Measurements from ENCODE around the gene TFDP2.
"Not testable (repeated sequence)": the region's sequence is repeated elsewhere in the genome, so short reads cannot be mapped to it uniquely, and the experiment has no call there.

The TFDP2 gene

DNA sequence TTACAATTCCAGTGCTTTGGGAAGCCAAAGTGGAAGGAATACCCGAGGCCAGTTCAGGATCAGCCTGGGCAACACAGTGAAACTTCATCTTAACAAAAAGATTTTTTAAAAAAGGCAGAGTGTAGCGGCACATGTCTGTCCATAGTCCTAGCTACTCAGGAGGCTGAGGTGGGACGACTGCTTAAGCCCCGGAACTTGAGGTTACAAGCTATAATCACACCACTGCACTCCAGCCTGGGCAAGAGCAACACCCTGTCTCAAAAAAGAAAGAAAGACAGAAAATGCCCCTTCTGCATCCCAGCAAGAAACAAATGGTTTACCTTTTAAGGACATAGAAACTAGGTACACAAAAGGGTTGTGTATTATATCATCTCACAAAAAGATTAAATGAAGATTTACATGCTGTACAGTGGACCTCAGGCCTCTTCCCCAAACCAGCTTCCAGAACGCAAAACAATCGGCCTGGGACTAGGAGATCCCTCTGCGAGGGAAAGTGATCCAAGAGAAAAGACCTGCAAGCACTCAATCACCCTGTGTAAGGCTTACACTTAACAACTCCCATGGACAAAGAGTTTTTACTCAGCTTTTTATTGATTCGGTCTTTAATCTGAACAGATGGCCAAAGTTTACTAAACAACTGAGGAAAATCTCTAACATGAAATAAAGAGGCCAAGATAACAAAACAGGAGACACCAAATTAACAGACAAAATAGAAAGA, 21.2 kb downstream of the TFDP2 start:
- DNase-seq (ENCODE audit: low read depth): no peak

DNA sequence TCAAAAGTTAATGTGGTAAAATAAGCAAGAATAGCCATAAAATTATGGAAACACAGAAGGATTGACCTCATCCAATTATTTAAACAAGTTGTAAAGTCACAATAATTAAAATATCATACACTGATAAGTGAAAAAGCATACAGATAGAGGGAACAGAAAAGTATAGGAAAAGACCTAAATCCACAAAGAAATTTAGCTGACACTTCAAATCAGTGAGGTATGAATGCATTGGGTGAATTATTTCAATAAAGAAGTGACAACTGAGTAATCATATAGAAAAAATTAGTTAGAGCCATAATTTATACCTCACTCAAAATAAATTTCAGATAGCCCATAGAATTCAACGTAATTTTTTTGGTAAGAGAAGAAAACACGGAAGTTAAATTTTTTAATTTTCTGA, 25.1 kb downstream of the TFDP2 start:
- DNase-seq (ENCODE audit: low read depth): no peak

DNA sequence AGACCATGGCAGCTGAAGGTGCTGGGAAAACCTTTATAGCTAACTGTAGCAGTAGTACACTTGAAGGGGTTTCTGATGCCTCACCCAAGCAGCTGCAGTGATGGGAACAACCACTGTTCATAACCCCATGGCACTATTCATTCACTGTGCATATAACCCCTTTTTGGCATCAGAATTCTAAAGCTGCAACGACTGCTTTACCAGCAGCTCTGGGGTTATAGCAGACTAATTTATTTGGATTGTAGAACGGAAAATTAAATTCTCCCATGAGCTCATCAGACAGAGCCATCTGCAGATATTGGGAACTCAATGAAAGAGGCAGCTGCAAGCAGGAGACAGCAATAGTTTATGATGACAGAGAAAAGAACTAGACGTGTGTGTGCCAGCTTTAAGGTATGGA, 28.6 kb downstream of the TFDP2 start:
- DNase-seq (ENCODE audit: low read depth): no peak

DNA sequence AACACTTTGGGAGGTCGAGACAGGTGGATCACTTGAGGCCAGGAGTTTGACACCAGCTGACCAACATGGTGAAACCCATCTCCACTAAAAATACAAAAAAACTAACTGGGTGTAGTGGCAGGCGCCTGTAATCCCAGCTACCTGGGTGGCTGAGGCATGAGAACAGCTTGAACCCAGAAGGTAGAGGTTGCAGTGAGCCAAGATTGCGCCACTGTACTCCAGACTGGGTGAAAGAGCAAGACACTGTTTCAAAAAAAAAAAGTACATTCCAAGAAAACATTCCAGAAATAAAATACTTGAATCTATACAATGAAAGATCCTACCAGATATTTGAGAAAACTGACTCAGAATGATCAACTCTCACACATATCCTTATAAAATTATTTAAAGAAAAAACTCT, 30.4 kb downstream of the TFDP2 start:
- DNase-seq (ENCODE audit: low read depth): no peak

DNA sequence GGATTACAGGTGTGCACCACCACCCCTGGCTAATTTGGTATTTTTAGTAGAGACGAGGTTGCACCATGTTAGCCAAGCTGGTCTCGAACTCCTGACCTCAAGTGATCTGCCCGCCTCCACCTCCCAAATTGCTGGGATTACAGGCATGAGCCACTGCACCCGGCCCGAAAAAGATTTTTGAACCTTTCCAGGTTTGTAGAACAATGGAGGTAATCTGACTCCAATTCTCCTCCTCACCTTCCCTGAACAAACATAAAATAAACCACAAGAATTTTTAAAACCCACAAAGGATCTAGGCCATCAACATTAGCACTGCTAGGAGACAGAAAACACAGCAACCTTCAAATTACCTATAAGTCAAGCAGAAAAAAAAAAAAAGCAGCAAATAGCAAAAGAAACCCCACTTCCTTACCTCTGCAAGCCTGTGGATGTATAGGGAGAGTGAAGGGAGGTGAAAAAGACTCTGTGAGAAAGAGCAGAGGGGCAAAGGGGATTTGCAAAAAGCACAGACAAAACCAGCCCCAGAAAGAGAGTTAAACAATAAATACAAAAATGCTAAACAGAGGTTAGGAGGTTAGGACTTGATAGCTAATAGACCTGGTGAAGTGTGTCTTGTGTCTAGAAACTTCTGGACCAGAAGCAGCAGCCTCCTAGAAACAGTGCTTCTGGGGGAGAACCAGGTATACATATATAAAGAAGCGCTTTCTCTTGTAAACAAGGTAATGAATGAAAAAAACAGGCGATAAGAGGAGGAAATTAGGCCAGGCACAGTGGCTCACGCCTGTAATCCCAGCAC, 32.1 kb downstream of the TFDP2 start:
- DNase-seq (ENCODE audit: low read depth): no peak

DNA sequence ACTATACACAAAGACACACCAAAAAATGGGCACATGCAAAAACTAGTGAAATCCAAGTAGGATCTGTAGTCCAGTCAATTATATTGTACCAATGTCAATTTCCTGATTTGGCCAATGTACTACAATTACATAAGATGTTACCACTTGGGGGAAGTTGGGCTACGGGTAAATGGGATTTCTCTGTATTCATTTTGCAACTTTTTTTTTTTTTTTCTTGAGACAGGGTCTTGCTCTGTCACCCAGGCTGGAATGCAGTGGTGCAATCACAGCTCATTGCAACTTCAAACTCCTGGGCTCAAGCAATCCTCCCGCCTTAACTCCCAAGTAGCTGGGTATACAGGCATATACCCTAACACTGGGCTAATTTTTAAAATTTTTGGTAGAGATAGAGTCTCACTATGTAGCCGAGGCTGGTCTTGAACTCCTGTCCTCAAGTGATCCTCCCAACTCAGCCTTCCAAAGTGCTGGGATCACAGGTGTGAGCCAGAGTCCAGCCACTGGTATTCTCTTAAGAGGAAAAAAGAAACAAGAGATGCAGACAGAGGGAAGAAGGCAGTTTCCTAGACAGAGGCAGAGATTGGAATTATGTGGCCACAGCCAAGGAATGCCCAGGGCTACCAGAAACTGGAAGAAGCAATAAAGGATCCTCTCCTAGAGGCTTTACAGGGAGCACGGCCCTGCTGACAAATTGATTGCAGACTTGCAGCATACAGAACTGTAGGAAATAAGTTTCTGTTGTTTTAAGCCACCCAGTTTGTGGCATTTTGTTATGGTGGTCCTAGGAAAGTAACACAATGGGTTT, 33.3 kb downstream of the TFDP2 start:
- no peak for DNase-seq (ENCODE audit: low read depth)

DNA sequence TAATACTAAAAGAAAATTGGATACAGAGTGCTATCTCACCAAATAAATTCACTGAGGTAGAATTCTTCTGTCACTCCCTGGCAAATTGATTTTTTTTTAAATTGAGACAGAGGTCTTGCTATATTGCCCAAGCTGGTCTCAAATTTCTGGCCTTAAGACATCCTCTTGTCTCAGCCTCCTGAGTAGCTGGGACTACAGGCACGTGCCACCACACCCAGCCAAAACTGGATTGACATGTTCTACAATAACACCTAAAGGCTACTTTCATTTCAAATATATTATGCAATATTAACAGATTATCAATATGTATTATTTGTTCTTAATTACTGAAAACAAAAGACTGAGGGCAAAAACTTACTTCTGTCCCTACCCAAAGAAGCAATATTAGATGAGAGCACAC, 36.7 kb downstream of the TFDP2 start:
- no peak for DNase-seq (ENCODE audit: low read depth)

DNA sequence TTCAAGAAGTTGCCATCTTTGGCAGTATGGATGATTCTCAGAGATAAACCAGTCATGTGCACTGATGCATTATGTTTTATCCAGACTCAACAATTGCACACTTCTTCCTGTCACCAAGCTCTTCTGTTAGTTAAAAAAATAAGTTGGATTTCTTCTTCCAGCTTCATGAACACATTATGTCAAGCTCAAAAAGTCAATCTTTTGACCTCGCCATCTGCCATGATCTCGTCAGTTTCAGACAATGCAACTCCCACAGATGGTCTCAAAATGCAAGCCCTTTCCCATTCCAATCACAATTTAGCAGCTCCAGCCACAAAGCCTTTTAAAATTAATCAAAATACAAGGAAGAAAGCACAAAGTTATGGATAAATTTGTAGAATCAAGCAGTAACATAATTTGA, 42.8 kb downstream of the TFDP2 start:
- no peak for DNase-seq (ENCODE audit: low read depth)

DNA sequence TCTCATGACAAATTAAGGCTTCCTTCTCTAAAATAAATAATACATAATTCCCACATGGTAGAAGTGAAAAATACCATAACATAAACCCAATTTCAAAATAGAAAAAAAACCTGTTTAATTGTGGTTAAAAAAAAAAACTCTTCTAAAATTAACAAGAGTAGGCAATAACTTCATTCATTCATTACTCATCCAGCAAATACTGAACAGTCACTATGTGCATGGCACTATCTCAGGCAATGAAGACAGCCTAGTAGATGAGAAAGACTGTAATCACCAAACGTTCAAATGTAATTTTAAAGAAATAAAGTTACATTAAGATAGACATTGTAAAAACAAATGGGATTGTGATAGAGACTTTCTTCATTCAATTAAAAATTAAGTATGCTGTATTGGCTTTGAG, 43.4 kb downstream of the TFDP2 start:
- no peak for DNase-seq (ENCODE audit: low read depth)

DNA sequence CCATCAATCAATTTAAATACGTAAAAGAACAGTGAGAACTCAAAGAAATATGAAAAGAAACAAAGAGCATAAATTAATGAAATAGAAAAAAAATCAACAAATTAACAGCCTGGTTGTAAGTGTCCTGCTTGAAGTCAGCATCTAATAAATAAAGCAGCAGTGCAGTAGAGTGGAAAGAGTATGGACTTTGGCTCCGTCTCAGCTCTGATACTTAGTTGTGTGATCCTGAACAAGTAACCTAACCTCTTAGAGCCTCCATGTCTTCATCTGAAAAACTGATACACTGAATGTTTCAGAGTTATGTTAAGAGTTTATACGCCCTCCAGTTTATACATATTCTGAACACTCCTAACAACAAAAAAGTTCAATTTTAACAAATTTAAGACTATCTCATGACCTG, 44.6 kb downstream of the TFDP2 start:
- no peak for DNase-seq (ENCODE audit: low read depth)

DNA sequence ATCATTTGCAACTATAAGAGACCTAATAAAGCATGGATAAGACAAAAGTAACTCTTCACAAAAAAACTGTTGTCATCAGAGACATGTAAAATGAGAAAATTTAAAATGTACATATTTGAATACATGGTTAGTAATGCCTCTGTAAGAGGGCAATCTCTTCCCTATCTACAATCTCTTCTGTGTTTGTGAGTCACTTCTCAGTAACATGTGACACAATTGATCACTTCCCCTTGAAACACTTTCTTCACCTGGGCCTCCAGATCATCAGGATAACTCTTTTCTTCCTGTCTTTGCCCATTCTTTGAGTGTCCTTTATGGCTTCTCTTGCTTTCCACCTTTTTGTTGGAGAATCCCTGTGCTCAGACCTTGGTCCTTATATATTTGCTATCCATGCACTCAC, 50.4 kb downstream of the TFDP2 start:
- no peak for DNase-seq (ENCODE audit: low read depth)

DNA sequence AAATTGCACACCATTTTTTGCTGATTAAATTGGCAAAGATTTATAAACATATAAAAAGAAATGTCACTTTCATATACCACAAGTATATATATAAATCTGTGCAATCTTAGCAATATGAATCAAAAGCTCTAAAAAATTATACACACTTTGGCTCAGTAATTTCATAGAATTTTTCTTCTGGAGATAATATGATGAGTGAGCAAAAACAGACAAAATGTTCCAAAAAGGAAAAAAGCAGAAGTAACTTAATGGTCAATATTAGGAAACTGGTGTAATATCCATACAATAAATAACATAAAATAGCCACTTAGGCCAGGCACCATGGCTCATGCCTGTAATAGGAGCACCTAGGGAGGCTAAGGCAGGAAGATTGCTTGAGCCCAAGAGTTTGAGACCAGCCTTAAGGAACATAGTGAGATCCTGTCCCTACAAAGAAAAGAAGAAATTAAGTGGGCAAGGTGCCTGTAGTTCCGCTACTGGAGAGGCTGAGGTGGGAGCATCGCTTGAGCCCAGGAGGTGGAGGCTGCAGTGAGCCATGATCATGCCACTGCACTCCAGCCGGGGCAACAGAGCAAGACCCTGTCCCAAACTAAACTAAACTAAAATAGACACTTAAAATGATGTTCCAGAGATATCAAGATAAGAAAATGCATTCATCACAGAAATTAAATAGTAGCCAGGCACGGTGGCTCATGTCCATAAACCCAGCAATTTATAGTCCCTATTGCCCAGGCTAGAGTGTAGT, 52.1 kb downstream of the TFDP2 start:
- DNase-seq (ENCODE audit: low read depth): no peak

DNA sequence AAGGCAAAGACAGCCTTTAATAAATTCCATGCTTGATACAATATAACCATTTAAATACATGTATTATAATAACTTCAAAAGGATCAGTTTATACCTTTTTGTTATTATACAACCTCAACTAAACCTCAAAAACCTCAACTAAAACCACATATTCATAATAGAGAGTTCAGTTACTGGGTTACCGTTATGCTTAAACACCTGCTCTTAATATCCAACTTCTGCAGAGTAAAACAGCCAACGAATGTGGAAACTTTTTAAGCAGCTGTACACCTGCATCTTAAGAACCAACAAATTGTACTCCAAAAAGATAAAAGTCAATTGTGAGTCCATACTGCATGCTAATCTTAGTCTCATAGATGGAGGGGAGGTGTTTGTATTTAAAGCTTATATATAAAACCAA, 53.5 kb downstream of the TFDP2 start:
- DNase-seq (ENCODE audit: low read depth): no peak

DNA sequence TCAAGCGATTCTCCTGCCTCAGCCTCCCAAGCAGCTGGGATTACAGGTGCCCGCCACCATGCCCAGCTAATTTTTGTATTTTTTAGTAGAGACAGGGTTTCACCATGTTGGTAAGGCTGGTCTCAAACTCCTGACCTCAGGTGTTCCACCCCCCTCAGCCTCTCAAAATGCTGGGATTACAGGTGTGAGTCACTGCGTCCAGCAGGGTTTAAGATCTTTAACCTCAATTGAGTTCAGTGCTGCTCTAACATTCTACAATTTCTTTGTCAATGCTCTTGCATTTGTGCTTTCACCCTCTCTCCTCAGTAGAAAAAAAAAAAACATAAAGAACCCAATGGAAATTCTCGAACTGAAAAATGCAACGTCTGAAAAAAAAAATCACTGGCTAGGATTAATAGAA, 60.4 kb downstream of the TFDP2 start:
- DNase-seq (ENCODE audit: low read depth): not testable (repeated sequence)

DNA sequence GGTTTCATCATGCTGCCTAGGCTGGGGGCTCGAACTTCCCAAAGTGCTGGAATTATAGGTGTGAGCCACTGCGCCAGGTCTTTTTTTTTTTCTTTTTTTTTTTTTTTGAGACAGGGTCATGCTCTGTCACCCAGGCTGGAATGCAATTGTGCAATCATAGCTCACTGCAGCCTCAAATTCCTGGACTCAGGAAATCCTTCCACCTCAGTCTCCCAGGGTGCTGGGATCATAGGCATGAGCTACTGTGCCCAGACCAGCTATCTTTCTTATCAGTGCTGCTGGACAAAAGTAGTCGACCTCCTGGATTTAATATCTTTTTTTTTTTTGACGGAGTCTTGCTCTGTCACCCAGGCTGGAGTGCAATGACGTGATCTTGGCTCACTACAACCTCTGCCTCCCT, 60.8 kb downstream of the TFDP2 start:
- DNase-seq (ENCODE audit: low read depth): no peak

DNA sequence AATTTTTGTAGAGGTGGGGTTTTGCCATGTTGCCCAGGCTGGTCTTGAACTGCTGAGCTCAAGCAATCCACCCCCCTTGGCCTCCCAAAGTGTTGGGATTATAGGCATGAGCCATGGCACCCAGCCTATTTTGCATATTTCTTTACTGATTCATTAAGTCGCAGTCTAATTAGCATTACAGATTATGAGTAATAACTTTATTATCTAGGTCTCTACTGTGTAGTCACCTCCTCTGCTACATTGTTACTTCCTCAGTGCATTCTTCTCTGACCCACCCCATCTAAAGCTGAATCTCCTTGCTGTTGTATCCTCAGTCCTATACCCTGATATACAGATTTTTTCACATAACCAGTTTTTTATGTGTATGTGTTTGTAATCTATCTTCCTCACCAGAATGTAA, 61.7 kb downstream of the TFDP2 start:
- DNase-seq (ENCODE audit: low read depth): no peak

DNA sequence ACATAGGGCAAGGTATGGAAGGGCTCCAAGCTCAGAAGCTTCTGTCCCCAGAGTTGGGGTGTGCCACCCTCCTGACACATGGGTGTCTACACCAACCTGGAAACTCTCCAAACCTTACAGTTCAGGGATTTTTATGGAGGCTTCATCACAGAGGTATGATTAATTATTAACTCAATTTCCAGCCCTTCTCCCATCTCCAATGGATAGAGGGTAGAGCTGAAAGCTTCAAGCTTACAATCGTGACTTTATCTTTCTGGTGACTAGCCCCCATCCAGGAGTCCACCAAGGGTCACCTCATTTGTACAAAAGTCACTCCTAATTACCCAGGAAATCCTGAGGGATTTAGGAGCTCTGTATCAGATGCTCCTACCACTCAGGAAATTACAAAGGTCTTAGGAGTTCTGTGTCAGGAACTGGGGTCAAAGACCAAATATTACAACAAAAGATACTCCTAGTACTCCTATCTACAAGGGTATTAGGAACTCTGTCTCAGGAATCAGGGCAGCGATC, 62.7 kb downstream of the TFDP2 start:
- DNase-seq (ENCODE audit: low read depth): no peak

DNA sequence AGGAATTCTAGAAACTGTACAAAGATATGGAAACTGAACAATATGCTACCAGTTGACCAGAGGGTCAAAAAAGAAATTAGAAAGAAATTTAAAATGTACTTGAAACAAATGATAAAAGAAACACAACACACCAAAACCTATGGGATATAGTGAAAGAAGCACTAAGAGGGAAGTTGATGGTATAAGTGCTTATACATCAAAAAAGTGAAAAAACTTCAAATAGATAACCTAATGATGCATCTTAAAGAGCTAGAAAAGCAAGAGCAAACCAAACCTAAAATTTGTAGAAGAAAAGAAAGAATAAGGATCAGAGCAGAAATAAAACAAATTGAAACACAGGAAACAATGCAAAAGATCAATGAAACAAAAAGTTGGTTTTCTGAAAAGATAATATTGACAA, 68.2 kb downstream of the TFDP2 start:
- no peak for DNase-seq (ENCODE audit: low read depth)

DNA sequence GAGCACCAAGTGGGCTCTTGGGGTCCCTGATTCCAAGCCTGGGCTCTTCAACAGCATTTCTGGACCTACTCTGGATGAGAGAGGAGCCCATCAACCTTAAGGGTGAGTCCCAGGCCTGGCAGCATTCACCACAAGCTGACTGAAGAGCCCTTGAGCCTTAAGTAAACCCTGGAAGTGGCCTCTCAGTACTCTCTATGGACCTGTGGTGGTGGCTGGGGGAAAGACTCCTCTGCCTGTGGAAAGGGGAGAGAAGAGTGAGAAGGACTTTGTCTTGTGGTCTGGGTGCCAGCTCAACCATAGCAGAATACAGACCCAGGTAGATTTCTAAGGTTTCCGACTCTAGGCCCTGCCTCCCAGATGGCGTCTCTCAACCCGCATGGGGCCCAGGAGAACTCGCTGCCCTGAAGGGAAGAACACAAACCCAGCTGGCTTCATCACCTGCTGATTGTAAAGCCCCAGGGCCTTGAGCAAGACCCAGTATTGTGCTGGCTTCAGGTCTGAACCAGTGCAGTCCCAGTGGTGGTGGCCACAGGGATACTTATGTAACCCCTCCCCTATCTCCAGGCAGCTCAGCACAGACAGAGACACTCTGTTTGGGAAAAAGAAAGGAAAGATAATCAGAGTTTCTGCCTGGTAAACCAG, 71.4 kb downstream of the TFDP2 start:
- DNase-seq (ENCODE audit: low read depth): no peak

DNA sequence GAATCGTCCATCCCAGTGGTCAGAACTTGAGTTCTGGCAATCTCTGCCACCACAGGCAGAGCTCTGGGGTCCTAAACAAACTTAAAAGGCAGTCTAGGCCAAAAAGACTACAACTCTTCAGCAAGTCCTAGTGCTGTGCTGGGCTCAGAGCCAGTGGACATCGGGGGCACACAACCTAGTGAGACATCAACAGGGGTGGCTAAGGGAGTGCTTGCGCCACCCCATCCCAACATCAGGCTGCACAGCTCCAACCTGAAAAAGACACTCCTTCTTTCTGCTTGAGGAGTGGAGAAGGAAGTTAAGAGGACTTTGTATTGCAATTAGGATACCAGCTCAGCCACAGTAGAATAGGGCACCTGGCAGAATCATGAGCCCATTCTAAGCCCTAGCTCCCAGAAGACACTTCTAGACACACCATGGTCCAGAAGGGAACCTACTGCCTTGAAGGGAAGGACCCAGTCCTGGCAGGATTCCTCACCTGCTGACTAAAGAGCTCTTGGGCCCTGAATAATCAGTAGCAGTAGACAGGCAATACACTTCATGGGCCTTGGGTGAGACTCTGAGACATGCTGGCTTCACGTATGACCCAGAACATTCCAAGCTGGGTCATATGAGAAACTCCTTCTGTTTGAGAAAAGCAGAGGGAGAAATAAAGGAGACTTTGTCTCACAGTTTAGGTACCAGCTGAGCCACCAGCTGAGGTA, 72.0 kb downstream of the TFDP2 start:
- no peak for DNase-seq (ENCODE audit: low read depth)

DNA sequence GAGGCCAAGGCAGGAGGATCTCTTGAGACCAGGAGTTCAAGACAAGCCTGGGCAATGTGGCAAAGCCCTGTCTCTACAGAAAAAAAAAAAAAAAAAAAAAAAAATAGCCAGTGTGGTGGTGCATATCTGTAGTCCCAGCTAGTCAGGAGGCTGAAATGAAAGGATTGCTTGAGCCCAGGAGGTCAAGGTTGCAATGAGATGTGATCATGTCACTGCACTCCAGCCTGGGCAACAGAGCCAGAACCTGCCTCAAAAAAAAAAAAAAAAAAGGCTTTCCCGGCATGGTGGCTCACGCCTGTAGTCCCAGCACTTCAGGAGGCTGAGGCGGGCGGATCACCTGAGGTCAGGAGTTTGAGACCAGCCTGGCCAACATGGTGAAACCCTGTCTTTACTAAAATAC, 73.7 kb downstream of the TFDP2 start:
- DNase-seq (ENCODE audit: low read depth): not testable (repeated sequence)

Measured in stimulated activated CD8-positive, alpha-beta memory T cell treated with anti-CD3 and anti-CD28 coated beads, Interleukin-15, amount 100 ng/mL, for 1 hour (primary cell).